LNCAP (cell line): ENCODE data around the gene RXFP3.

Experiments
- TF ChIP-seq, protein P1 (sequence below): fragments of 450-650 bp; IDR thresholded peaks from 2 replicates; pipeline ENCODE4 v1.5.1; 2017; ENCODE audit warnings: mild to moderate bottlenecking

Gene RXFP3

DNA sequence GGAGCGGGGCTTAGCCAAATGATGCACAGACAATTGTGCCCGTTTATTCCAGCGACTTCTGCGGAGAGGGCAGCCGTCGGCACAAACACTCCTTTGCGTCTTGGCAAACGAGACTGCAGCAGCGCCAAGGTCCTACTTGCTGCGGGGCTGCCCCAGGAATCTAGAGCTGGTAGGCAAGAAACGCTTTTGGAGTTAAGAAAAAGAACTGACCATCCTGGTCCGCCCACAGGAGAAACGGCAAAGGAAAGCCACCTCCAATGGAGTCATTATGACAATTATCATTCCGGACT lies 2.3 kb downstream of the RXFP3 start:
- TF ChIP-seq, protein P1, sequence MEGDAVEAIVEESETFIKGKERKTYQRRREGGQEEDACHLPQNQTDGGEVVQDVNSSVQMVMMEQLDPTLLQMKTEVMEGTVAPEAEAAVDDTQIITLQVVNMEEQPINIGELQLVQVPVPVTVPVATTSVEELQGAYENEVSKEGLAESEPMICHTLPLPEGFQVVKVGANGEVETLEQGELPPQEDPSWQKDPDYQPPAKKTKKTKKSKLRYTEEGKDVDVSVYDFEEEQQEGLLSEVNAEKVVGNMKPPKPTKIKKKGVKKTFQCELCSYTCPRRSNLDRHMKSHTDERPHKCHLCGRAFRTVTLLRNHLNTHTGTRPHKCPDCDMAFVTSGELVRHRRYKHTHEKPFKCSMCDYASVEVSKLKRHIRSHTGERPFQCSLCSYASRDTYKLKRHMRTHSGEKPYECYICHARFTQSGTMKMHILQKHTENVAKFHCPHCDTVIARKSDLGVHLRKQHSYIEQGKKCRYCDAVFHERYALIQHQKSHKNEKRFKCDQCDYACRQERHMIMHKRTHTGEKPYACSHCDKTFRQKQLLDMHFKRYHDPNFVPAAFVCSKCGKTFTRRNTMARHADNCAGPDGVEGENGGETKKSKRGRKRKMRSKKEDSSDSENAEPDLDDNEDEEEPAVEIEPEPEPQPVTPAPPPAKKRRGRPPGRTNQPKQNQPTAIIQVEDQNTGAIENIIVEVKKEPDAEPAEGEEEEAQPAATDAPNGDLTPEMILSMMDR, result no peak

DNA sequence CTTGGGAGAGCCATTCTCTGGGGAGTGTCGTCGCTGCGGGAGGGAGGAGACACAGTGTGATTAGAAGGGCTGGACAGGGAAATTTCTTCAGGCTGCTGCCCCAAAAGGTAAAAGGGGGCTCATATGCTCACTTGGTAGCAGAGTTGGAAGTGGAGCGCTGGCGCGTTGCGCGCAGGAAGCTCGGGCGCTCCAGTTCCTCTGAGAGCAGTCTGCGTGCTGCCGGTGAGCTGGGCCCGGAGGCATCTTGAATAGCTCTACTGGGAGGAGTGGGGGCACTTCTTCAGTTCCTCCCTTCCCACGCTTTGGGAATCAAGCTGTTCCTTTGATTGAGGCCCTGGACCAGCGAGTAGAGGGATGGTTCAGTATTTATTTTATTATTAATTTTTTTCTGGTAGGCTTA lies 2.7 kb downstream of the RXFP3 start:
- TF ChIP-seq, protein P1, result no peak

DNA sequence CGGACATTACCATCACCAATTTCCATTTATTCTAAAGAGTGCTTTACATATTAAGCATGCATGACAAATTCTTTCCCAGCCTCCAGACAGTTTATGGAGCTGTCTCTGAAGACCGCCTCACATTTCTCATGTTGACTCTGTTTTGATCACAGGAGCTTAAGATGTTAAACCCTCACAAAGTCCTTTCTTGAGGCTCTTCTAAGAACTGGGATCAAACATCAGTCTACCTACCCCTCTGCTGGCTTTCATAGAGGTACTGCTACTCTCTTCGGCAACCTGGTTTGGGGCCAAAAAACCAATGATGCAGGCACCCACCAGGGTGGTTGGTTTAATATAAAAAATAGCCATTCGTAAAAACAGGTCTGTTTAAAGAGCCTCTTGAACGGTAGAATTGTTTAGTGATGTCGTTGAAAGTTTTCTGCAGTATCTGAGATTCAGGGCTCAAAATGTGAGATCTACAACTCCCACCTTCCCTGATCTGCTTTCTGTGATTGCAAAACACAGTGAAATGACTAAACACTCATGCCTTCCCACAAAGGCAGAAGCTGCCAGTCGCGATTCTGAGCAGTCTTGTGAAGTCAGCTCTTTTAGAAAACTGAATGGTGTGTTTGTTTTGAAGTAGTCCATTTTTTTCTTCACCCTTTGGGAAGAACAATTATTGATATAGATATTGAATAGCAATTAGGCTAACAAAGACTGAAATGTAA lies 3.5 kb downstream of the RXFP3 start:
- TF ChIP-seq, protein P1, result no peak

DNA sequence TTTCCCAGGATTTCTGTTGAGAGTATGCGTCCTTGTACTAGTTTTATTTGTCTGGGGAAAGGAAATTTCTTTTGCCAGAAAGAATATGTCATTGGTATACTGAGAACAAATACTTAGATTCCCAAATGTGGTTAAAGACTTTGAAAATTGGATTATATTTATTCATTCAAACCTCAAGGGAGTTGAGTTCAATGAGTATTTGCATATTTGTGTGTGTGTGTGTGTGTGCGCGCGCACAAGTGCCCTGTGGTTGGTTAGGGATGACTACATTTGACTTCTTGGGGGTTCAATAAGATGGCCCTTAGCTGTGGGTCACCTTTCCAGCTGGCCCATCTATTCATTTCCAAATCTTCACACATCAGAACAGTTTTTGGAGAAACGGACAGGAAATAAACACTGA lies 4.9 kb downstream of the RXFP3 start:
- TF ChIP-seq, protein P1, result no peak

DNA sequence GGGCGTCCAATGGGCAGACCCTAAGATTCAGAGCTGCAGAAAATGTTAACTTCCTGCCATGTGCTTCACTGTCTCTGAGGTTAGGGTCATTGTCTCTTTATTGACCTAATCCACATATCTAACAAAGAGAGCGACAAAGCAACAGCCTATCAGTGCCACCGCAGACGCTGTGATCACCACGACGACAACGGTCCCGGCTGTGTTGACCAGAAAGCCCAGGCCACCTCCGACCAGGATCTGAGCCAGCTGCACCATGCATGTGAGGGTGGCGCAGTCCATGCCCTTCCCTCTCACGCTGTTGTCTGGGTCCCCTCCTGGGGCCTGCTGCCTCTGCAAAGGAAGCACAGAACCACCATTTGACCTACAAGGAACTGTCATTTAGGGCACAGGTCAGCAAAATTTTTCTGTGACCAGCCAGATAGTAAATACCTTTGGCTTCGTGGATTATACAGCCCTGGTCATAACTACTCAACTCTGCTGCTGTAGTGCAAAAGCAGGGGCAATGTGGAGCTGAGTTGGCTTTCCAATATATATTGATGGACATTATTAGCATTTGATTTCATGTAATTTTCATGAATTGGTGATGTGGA lies 8.5 kb downstream of the RXFP3 start:
- TF ChIP-seq, protein P1, result no peak

DNA sequence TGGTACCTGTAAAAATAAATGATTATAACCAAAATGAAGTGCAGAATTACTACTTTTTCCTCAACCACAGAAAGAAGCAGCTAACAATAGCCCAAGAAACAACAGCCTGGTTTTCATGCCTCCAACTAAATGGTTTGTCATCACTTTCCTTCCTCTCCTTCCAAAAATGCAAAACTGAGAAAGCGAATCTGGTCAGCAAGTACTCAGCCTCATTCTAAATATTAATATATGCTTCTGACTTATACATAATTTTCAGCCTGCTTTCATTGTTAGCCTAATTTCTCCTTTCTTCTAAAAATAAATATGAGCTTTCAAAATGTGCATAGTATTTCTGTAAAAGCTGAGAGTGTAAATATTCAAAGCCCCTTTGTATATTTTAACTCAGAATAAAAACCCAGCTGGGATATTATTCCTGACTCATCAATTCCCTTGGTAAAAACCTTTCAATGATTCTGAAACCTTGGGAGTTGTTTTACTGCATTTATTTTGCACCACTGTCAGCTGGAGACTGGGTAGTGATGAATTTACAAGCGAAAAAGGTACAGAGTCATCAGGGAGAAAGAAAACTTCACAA lies 21.5 kb downstream of the RXFP3 start:
- TF ChIP-seq, protein P1, result no peak

DNA sequence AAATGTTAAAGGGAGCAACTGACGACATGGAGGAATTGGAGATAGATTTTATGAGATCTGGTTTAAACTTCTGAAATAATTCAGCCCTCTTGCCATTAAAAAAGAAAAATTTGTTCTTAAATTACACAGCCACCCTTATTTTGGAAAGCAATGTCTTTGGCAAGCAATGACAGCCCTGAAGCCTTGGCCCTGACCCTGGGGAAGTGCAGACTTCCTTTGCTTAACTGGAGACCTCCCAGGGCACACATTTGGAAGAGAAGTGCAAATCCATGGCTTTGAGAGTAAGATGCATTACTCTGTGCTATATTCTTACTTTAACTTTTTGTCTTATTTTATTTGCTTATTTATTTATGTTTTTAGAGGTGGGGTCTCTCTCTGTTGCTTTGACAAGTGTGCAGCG lies 22.0 kb downstream of the RXFP3 start:
- TF ChIP-seq, protein P1, result no peak
